ENCODE results near the gene HNRNPF.

The HNRNPF gene

GRCh38 chr10:43375401-43376020 is 33.5 kb downstream of the HNRNPF start:
- DNase-seq = no peak

GRCh38 chr10:43374194-43374593 is 34.8 kb downstream of the HNRNPF start:
- no peak for DNase-seq

- no peak for DNase-seq
These were observed 35.5 kb downstream of the HNRNPF start for GRCh38 chr10:43373461-43373860.

GRCh38 chr10:43372765-43373361 is 36.1 kb downstream of the HNRNPF start:
- no peak for DNase-seq

GRCh38 chr10:43371418-43371817 is 37.6 kb downstream of the HNRNPF start, which contains the start of gene FXYD4:
TSS of gene FXYD4 (plus strand) at chr10:43371636. CDS start at chr10:43373747, 2,111 bp downstream.
- no peak for DNase-seq

GRCh38 chr10:43370671-43371215 is 38.2 kb downstream of the HNRNPF start:
- no peak for DNase-seq

- no peak for DNase-seq
These were observed 39.1 kb downstream of the HNRNPF start for GRCh38 chr10:43369921-43370320.

- no peak for DNase-seq
These were observed 44.0 kb downstream of the HNRNPF start for GRCh38 chr10:43365001-43365400.

GRCh38 chr10:43362191-43362839 is 46.7 kb downstream of the HNRNPF start:
- DNase-seq = peak; percentile 12

GRCh38 chr10:43361547-43362190 is 47.3 kb downstream of the HNRNPF start:
- no peak for DNase-seq

- DNase-seq = no peak
These were observed 48.9 kb downstream of the HNRNPF start for GRCh38 chr10:43360086-43360485.

GRCh38 chr10:43355749-43356371 is 53.1 kb downstream of the HNRNPF start:
- DNase-seq = no peak

GRCh38 chr10:43354879-43355380 is 54.1 kb downstream of the HNRNPF start:
- no peak for DNase-seq

GRCh38 chr10:43354330-43354635 is 54.7 kb downstream of the HNRNPF start:
- no peak for DNase-seq

- no peak for DNase-seq
These were observed 55.3 kb downstream of the HNRNPF start for GRCh38 chr10:43353495-43354329.

GRCh38 chr10:43352951-43353350 is 56.0 kb downstream of the HNRNPF start:
- no peak for DNase-seq

GRCh38 chr10:43351301-43351700 is 57.7 kb downstream of the HNRNPF start:
- no peak for DNase-seq

- DNase-seq = no peak
These were observed 58.3 kb downstream of the HNRNPF start for GRCh38 chr10:43350686-43351085.

- DNase-seq = no peak
These were observed 58.8 kb downstream of the HNRNPF start for GRCh38 chr10:43350156-43350555.

GRCh38 chr10:43348511-43349312 is 60.3 kb downstream of the HNRNPF start:
- peak; percentile 26 for DNase-seq

GRCh38 chr10:43347997-43348396 is 61.0 kb downstream of the HNRNPF start:
- DNase-seq = no peak
